SK-N-MC (cell line): ENCODE data around the gene DOCK9.

Experiments
- EZH2 ChIP-seq: fragments of 200-600 bp; sonication (generic); IDR thresholded peaks from one replicate; pipeline ENCODE4 v1.6.1; 2017; ENCODE audit warnings: antibody characterized with exemption
- FOXP2 ChIP-seq: optimal IDR thresholded peaks from 2 replicates; pipeline ENCODE3; 2011; ENCODE audit warnings: mild to moderate bottlenecking, moderate library complexity; ENCODE audit not compliant: insufficient read depth; ENCODE audit errors: extremely low read length, control extremely low read depth
- POLR2AphosphoS5 ChIP-seq: IDR thresholded peaks from 2 replicates; pipeline ENCODE4 v1.6.1; 2012; ENCODE audit warnings: mild to moderate bottlenecking, low read depth, low read length, borderline replicate concordance

DNA sequence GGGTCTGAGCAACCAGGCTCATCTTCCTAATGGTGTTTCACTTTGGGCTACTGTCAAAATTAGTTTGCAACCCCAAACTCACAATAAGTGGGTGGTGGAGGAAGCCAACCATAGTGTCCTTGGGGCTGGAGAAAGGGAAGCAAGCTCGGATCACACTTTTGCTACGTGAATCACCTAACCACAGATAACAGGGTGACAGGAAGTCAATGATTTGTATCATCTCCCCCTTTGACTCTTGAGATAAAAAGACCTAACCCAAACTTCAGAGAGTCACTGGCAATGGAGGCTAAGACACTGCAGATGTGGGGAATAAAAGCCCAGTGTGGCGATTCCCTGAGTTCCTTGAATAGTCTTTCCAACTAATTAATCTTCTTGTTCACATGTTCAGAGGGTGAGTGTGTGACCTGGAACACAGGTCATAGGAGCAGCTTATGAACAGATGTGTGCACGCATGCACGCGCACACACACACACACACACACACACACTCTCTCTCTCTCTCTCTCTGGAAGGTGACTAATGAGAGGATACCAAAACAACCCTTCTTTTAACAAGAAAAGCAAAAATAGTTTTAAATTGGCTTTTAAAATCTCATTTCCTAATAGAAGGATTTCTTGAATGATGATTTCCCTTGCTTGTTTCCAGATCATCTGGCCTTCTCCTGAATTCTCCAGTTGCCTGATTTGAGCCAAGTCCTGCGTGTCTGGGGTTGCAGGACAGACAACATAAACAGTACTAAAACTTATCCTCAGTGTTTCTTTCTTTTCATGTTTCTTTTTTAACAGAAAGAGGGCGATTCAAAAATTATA, 21.2 kb upstream of the DOCK9 start:
- TF ChIP-seq POLR2AphosphoS5 (no peak), EZH2 (no peak), FOXP2 (no peak)
